ENCODE results near the gene EIF3A.
"Not testable (repeated sequence)": the region's sequence is repeated elsewhere in the genome, so short reads cannot be mapped to it uniquely, and the experiment has no call there.

The EIF3A gene

GRCh38 chr10:119080521-119081259 lies at the start of gene EIF3A:
Gene EIF3A (minus strand): TSS chr10:119080817. CDS start chr10:119080676, 141 bp downstream.
- DNase-seq (ENCODE audit: low read depth) = peak; percentile 88

- DNase-seq (ENCODE audit: low read depth) = no peak
Observed at GRCh38 chr10:119129721-119130120, 49.1 kb upstream of the EIF3A start.

GRCh38 chr10:119125942-119126341 lies 45.3 kb upstream of the EIF3A start:
- DNase-seq (ENCODE audit: low read depth) = no peak

GRCh38 chr10:119120875-119121274 lies 40.3 kb upstream of the EIF3A start:
- no peak for DNase-seq (ENCODE audit: low read depth)

GRCh38 chr10:119120413-119120867 lies 39.8 kb upstream of the EIF3A start:
- no peak for DNase-seq (ENCODE audit: low read depth)

GRCh38 chr10:119119400-119119799 lies 38.8 kb upstream of the EIF3A start:
- DNase-seq (ENCODE audit: low read depth) = no peak

GRCh38 chr10:119118231-119118630 lies 37.6 kb upstream of the EIF3A start:
- no peak for DNase-seq (ENCODE audit: low read depth)

- DNase-seq (ENCODE audit: low read depth) = no peak
Observed at GRCh38 chr10:119116326-119116951, 35.8 kb upstream of the EIF3A start.

GRCh38 chr10:119115926-119116325 lies 35.3 kb upstream of the EIF3A start:
- DNase-seq (ENCODE audit: low read depth) = no peak

GRCh38 chr10:119113751-119114732 lies 33.4 kb upstream of the EIF3A start:
- no peak for DNase-seq (ENCODE audit: low read depth)

GRCh38 chr10:119112056-119112455 lies 31.4 kb upstream of the EIF3A start:
- no peak for DNase-seq (ENCODE audit: low read depth)

GRCh38 chr10:119107771-119108170 lies 27.2 kb upstream of the EIF3A start:
- DNase-seq (ENCODE audit: low read depth) = not testable (repeated sequence)

GRCh38 chr10:119107106-119107505 lies 26.5 kb upstream of the EIF3A start:
- not testable (repeated sequence) for DNase-seq (ENCODE audit: low read depth)

- DNase-seq (ENCODE audit: low read depth) = not testable (repeated sequence)
Observed at GRCh38 chr10:119105899-119106298, 25.3 kb upstream of the EIF3A start.

GRCh38 chr10:119105155-119105554 lies 24.5 kb upstream of the EIF3A start:
- DNase-seq (ENCODE audit: low read depth) = no peak

- no peak for DNase-seq (ENCODE audit: low read depth)
Observed at GRCh38 chr10:119104654-119105015, 24.0 kb upstream of the EIF3A start.

GRCh38 chr10:119103903-119104653 lies 23.5 kb upstream of the EIF3A start, which contains the start of gene DENND10:
Gene DENND10 (plus strand): TSS chr10:119104113. CDS start chr10:119104143, 30 bp downstream.
- peak; percentile 62 for DNase-seq (ENCODE audit: low read depth)

- DNase-seq (ENCODE audit: low read depth) = no peak
Observed at GRCh38 chr10:119103241-119103902, 22.8 kb upstream of the EIF3A start.

- DNase-seq (ENCODE audit: low read depth) = no peak
Observed at GRCh38 chr10:119101366-119102098, 20.9 kb upstream of the EIF3A start.

Measured in activated gamma-delta T cell treated with anti-CD3 and anti-CD28 coated beads, Interleukin-2, amount 50 U/mL, for 16 hours (primary cell).